HEK293 (cell line): ENCODE results near the gene FAM120A.

ENCODE experiments used
- CTCF ChIP-seq: fragments of 450-650 bp; formaldehyde crosslinking; IDR thresholded peaks from 2 replicates; pipeline ENCODE4 v1.5.1; 2016; ENCODE audit warnings: missing biosample characterization, missing genetic modification characterization
- KLF17 ChIP-seq: fragments of 450-650 bp; formaldehyde crosslinking; IDR thresholded peaks from 2 replicates; pipeline ENCODE4 v1.5.1; 2016; ENCODE audit warnings: missing biosample characterization, missing genetic modification characterization
- PBX3 ChIP-seq: sonication (generic); formaldehyde crosslinking; IDR thresholded peaks from 2 replicates; pipeline ENCODE4 v1.8.1; 2022; ENCODE audit warnings: mild to moderate bottlenecking, moderate library complexity, missing genetic modification reagents
- REST ChIP-seq: fragments of 450-650 bp; formaldehyde crosslinking; IDR thresholded peaks from 2 replicates; pipeline ENCODE4 v1.5.1; 2016; ENCODE audit warnings: missing biosample characterization, missing genetic modification characterization
- SP2 ChIP-seq: fragments of 450-650 bp; formaldehyde crosslinking; IDR thresholded peaks from 2 replicates; pipeline ENCODE4 v1.5.1; 2016; ENCODE audit warnings: missing biosample characterization, missing genetic modification characterization
- ZNF18 ChIP-seq: fragments of 450-650 bp; formaldehyde crosslinking; IDR thresholded peaks from 2 replicates; pipeline ENCODE4 v1.5.1; 2016; ENCODE audit warnings: missing biosample characterization, missing genetic modification characterization
- ZNF2 ChIP-seq: fragments of 450-650 bp; formaldehyde crosslinking; IDR thresholded peaks from 2 replicates; pipeline ENCODE4 v1.5.1; 2016; ENCODE audit warnings: missing biosample characterization, missing genetic modification characterization
- ZNF274 ChIP-seq, 2 experiments: fragments of 200-500 bp in 1 of 2; fragments of 450-650 bp in 1 of 2; sonication (Bioruptor generic) in 1 of 2; formaldehyde crosslinking in 1 of 2; IDR thresholded peaks; 2 replicates each; pipeline versions ENCODE4 v1.5.1 to v1.6.1; 2014 to 2016; ENCODE audit warnings: borderline replicate concordance in 1 of 2, inconsistent platforms in 1 of 2, low read length in 1 of 2, missing biosample characterization in 1 of 2, missing genetic modification characterization in 1 of 2
- ZNF324 ChIP-seq: fragments of 450-650 bp; formaldehyde crosslinking; IDR thresholded peaks from 2 replicates; pipeline ENCODE4 v1.5.1; 2016; ENCODE audit warnings: missing biosample characterization, missing genetic modification characterization

- TF ChIP-seq PBX3 (CRISPR knock-in tag): no peak
- no peak for TF ChIP-seq ZNF18 (tag by site-specific recombination)
- TF ChIP-seq ZNF274 (IDR thresholded peaks at IDR 0.05; ENCODE audit: low read length): no peak
- no peak for TF ChIP-seq ZNF274 (tag by site-specific recombination; IDR thresholded peaks at IDR 0.05; ENCODE audit: borderline replicate concordance)
- TF ChIP-seq CTCF (tag by site-specific recombination): no peak
- TF ChIP-seq KLF17 (tag by site-specific recombination): no peak
- no peak for TF ChIP-seq SP2 (tag by site-specific recombination)
- TF ChIP-seq REST (tag by site-specific recombination): no peak
- TF ChIP-seq ZNF2 (tag by site-specific recombination): no peak
- TF ChIP-seq ZNF324 (tag by site-specific recombination): no peak
Measured at GRCh38 chr9:93606187-93606586, 154.7 kb downstream of the FAM120A start.
